Kidney (tissue), 14 donors: ENCODE data around the gene MACROD2. TPM values are rescaled to one million over a fixed set of nuclear protein-coding genes. Genes with fewer than 3 reads are reported as not detected.

Experiments
- DNase-seq, 5 donors: peaks; one replicate each; pipeline ENCODE4 v3.0.0-alpha.2; 2013 to 2020
- FAIRE-seq: peaks from 2 replicates; lab custom pipeline; 2012; peaks lifted over from hg19 to GRCh38; lab: Jason Lieb, UNC
- H3K27ac ChIP-seq, 2 donors: one replicate each; pipeline ENCODE4 v1.7.0; 2013; ENCODE audit warnings: low read depth in 2 of 2, low read length in 2 of 2, inconsistent platforms in 1 of 2
- H3K27me3 ChIP-seq: one replicate; pipeline ENCODE4 v1.7.1; 2013; ENCODE audit warnings: low read length, inconsistent platforms; ENCODE audit not compliant: control insufficient read depth, insufficient read depth
- H3K36me3 ChIP-seq, 3 donors: one replicate each; pipeline versions ENCODE4 v1.7.0 to v1.7.1; 2013; ENCODE audit warnings: low read length in 3 of 3, control low read depth in 1 of 3, inconsistent platforms in 1 of 3; ENCODE audit not compliant: insufficient read depth in 3 of 3, control insufficient read depth in 2 of 3
- H3K4me1 ChIP-seq, 3 donors: one replicate each; pipeline versions ENCODE4 v1.7.0 to v1.7.1; 2013; ENCODE audit warnings: low read length in 3 of 3, inconsistent platforms in 1 of 3, low read depth in 1 of 3; ENCODE audit not compliant: control insufficient read depth in 2 of 3, insufficient read depth in 2 of 3
- H3K4me3 ChIP-seq, 3 donors: one replicate each; pipeline versions ENCODE4 v1.7.0 to v1.8.1; 2013; ENCODE audit warnings: low read length in 3 of 3, control low read depth in 1 of 3, inconsistent platforms in 1 of 3
- H3K9ac ChIP-seq, 3 donors: one replicate each; pipeline versions ENCODE4 v1.7.0 to v1.7.1; 2013; ENCODE audit warnings: low read length in 3 of 3, control low read depth in 1 of 3, inconsistent platforms in 1 of 3
- H3K9me3 ChIP-seq, 3 donors: one replicate each; pipeline versions ENCODE4 v1.7.0 to v1.7.1; 2013; ENCODE audit warnings: low read length in 3 of 3, control low read depth in 1 of 3, inconsistent platforms in 1 of 3; ENCODE audit not compliant: control insufficient read depth in 2 of 3, insufficient read depth in 1 of 3
- CTCF ChIP-seq: IDR thresholded peaks from 3 replicates; pipeline ENCODE4 v1.5.1; 2012; ENCODE audit warnings: mild to moderate bottlenecking, moderate library complexity, borderline replicate concordance; ENCODE audit not compliant: insufficient read depth; ENCODE audit errors: extremely low read depth
- intact Hi-C: fragments of 100-400 bp; cut with DNase I; formaldehyde crosslinking; loops from one replicate; pipeline ENCODE4 v1.11.1; 2022
- polyA plus RNA-seq: library from polyadenylated mRNA; stranded (reverse); fragments of 350-450 nt; fragmentation: Illumina TruSeq; extraction: RNeasy Lipid Tissue Mini Kit (QIAGEN cat#74804); gene quantifications from one replicate; pipeline ENCODE4 v1.2.3, GENCODE V29; 2014; ENCODE audit warnings: low read depth, low replicate concordance; ENCODE audit not compliant: insufficient read depth
- total RNA-seq: library from RNA; stranded (reverse); fragmentation: NEBNext Ultra II Directional; extraction: Animal tissue kit (Norgen Biotek cat#: 25700); gene quantifications from one replicate; pipeline ENCODE4 v1.2.1, GENCODE V29; 2021
- donor health status: control.
- donor health status: control.
- donor health status: control.
- donor health status: control.
- donor health status: control.
- donor health status: DM: yes; HTN: yes; CAD: no.
- donor health status: Normal renal cell carcinoma (clear cell type).

Gene MACROD2
- total and polyA plus RNA-seq, 2 donors from 2014 or later, result 3.0 to 10.0 TPM

GRCh38 chr20:16100111-16100510 is 2104.8 kb downstream of the MACROD2 start:
- H3K9ac ChIP-seq, result no peak overlapping the region
- intact Hi-C loops, result no loop called here
- H3K27ac ChIP-seq, result no peak overlapping the region
- no peaks in the 10 kb centered on the region for H3K4me1 ChIP-seq
- H3K36me3 ChIP-seq, result no peaks in the 10 kb centered on the region
- FAIRE-seq, result no peak
- H3K9me3 ChIP-seq, result no peaks in the 10 kb centered on the region
- no peaks in the 10 kb centered on the region for H3K27me3 ChIP-seq
- no peak overlapping the region for H3K4me3 ChIP-seq
- DNase-seq, result no peak
- TF ChIP-seq CTCF, result no peak

GRCh38 chr20:16100767-16101166 is 2105.5 kb downstream of the MACROD2 start:
- TF ChIP-seq CTCF, result no peak
- no peak overlapping the region for H3K9ac ChIP-seq
- FAIRE-seq (no peak), DNase-seq (no peak)
- H3K4me3 ChIP-seq, result no peak overlapping the region
- intact Hi-C loops, result no loop called here
- H3K9me3 ChIP-seq, result no peaks in the 10 kb centered on the region
- no peaks in the 10 kb centered on the region for H3K36me3 ChIP-seq
- H3K27ac ChIP-seq, result no peak overlapping the region
- H3K27me3 ChIP-seq, result no peaks in the 10 kb centered on the region
- H3K4me1 ChIP-seq, result no peaks in the 10 kb centered on the region

Other genes starting within 250 kb of the MACROD2 start
- gene ESF1, start 210.6 kb upstream of the MACROD2 start, total RNA-seq, result 12.6 TPM
- gene ESF1, start 210.6 kb upstream of the MACROD2 start, polyA plus RNA-seq, result 4.9 TPM
- 26.4 TPM for gene NDUFAF5, start 210.5 kb upstream of the MACROD2 start, total RNA-seq
- gene NDUFAF5, start 210.5 kb upstream of the MACROD2 start, polyA plus RNA-seq, result 52.1 TPM
- gene SEL1L2, start 4.9 kb upstream of the MACROD2 start, total RNA-seq, result not detected
- gene SEL1L2, start 4.9 kb upstream of the MACROD2 start, polyA plus RNA-seq, result not detected